ENCODE results near the gene DRC7. TPM values are rescaled to one million over a fixed set of nuclear protein-coding genes. Genes with fewer than 3 reads are reported as not detected.
A peak's percentile ranks its signal among the peaks of the same experiment; 100 is the strongest.

The DRC7 gene
- total and polyA plus RNA-seq, 12 donors, result 0.09 TPM; not detected in 11

- H3K27ac ChIP-seq, result peak overlapping the region; percentile 54 to 80 (median 69)
- peak overlapping the region in 1 of 10 donors; percentile 7 for H3K4me3 ChIP-seq
- DNase-seq (no peak), ATAC-seq (peak in 1 of 8 donors; percentile 0)
- H3K27me3 ChIP-seq, result no peaks in the 10 kb centered on the region
- intact Hi-C loops (cut with DNase I), result loop anchor here (1.0 to 10.0 kb wide), 11 partner anchors 44 to 249 kb away; partner anchors contain the start of genes USB1 (in 5 of the 10), ZNF319 (in 5 of the 10) and KIFC3 (in 2 of the 10)
- H3K9me3 ChIP-seq, result no peaks in the 10 kb centered on the region
- no peak for TF ChIP-seq CTCF (IDR thresholded peaks at IDR 0.05)
- H3K36me3 ChIP-seq, result peaks cover 0 to 90% (median 21%) of the 10 kb centered on the region in 9 donors
- WGBS, 2 donors, result 84 to 94% methylated on average over 7 of the region's 7 CpGs
- peaks cover 0 to 35% (median 17%) of the 10 kb centered on the region in 9 donors for H3K4me1 ChIP-seq
Observed at GRCh38 chr16:57757883-57758282, 63.3 kb downstream of the DRC7 start.

DNA sequence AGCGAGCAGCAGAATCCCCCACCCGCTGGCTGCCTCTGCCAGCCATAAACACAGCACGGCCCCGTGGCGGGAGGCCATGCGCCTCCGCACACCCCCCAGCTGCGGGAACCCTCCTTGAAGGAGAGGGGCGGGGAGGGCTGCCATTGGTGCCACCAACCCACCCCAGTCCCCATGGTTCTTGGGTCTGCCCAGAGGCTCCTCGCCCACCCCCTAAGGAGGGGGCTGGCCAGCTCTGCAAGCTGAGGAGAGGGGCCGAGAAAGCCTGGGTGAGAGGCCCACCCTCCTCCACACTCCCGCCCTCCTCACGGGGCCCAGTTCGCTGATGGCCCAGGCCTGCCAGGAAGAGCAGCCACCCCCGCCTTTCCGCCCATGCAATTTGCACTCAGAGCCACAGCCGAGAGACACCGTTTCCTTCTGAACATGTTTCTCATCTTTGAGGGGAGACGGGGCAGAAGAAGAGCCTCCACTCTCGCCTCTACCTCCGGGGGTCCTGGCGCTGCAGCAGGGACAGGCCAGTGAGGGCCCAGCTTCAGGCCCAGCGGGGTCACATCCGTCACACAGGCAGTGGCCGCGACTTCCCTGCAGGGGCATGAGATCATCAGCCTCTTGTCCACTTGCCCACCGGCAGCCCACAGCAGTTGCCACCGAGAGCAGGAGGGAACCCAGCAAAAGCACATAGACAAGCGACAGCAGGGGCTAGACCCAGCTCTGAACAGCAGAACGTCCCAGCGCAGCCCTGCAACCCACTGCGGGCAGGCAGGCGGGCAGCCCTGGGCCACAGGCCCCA, 63.9 kb downstream of the DRC7 start:
- no peak for DNase-seq
- H3K27ac ChIP-seq, result peak overlapping the region; percentile 54 to 80 (median 69)

DNA sequence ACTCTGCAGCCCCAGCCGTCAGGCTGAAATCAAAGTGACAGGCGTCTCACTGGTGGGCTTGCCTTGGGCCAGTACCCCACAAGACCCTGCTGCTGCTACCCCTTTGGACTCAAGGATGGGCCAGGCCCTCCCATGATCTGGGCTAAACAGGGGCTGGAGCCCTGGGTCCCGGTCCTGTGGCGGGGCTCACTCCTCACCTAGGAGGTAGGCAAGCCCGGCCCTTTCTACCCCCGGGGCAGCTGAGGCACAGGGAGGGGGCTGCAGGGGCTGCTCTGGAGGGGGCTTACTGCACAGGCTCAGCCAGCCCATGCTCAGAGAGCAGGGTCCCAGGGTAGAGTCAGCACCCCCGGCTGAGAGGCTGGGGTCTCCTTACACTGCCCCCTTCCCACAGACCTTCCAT, 64.5 kb downstream of the DRC7 start:
- intact Hi-C loops (cut with DNase I), result loop anchor here in 8 of 10 donors (2.0 to 10.0 kb wide), 7 partner anchors 43 to 248 kb away; partner anchors contain the start of genes USB1 (in 4 of the 8), ZNF319 (in 4 of the 8) and KIFC3 (in 2 of the 8)
- 81 to 86% methylated on average over 5 to 7 of the region's 7 CpGs for whole genome bisulfite sequencing, 2 donors
- Histone ChIP-seq H3K27ac (peak overlapping the region; percentile 41 to 80 (median 69)), H3K9me3 (no peaks in the 10 kb centered on the region), H3K4me3 (peak overlapping the region in 1 of 10 donors; percentile 6), H3K27me3 (no peaks in the 10 kb centered on the region), H3K4me1 (peaks cover 0 to 38% (median 22%) of the 10 kb centered on the region in 9 donors), H3K36me3 (peaks cover 0 to 92% (median 21%) of the 10 kb centered on the region in 9 donors)
- ATAC-seq (no peak), DNase-seq (no peak)
- no peak for TF ChIP-seq CTCF (IDR thresholded peaks at IDR 0.05)

More for the DNA sequence above, 63.9 kb downstream of the DRC7 start:
- H3K4me1 ChIP-seq, result peaks cover 0 to 35% (median 18%) of the 10 kb centered on the region in 9 donors
- intact Hi-C loops (cut with DNase I), result loop anchor here in 8 of 10 donors (2.0 to 10.0 kb wide), 7 partner anchors 44 to 249 kb away; partner anchors contain the start of genes USB1 (in 4 of the 8), ZNF319 (in 4 of the 8) and KIFC3 (in 2 of the 8)
- peaks cover 0 to 90% (median 21%) of the 10 kb centered on the region in 9 donors for H3K36me3 ChIP-seq
- WGBS, 2 donors, result 65 to 74% methylated on average over 33 of the region's 33 CpGs
- no peaks in the 10 kb centered on the region for H3K9me3 ChIP-seq
- ATAC-seq, result peak in 5 of 8 donors; percentile 9 to 47 (median 26)
- TF ChIP-seq CTCF (IDR thresholded peaks at IDR 0.05), result no peak
- peak overlapping the region in 2 of 10 donors; percentile 6 to 7 for H3K4me3 ChIP-seq
- no peaks in the 10 kb centered on the region for H3K27me3 ChIP-seq
